HG02943 (cell line): ENCODE data around the gene LIPE.
A peak's percentile ranks its signal among the peaks of the same experiment; 100 is the strongest.

Experiments used
- ATAC-seq: cut with Tn5 transposase; IDR thresholded peaks from one replicate; pipeline ENCODE4 v1.9.1; 2021; ENCODE audit warnings: mild to moderate bottlenecking, low read depth, moderate library complexity; ENCODE audit not compliant: unreplicated experiment

Gene LIPE

GRCh38 chr19:42445948-42446347, 18.8 kb upstream of the LIPE start:
- ATAC-seq: no peak

- ATAC-seq: no peak
Observed at GRCh38 chr19:42443944-42444398, 16.8 kb upstream of the LIPE start.

GRCh38 chr19:42442833-42443232, 15.6 kb upstream of the LIPE start, which contains the start of gene CXCL17:
TSS of gene CXCL17 (minus strand) at chr19:42442946. CDS start at chr19:42442832, 114 bp downstream.
- ATAC-seq: no peak

DNA sequence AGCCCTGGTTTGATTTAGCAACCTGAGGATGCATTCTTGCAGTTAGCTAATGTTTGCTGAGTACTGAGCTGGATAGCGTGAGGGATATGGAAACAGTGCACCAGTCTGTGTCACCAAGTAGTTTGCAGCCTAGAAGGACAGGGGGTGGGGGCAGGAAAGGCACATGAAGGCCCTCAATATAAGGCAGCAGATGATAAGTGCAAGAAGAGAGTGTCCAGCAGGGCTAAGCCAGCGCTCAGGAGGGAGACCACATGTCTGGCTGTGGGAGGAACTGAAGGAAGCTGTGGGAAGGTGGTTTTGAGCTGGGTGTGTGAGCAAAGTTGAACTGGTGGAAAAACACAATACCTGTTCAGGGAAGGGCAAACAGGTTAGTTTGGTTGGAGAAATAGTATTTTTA, 13.9 kb upstream of the LIPE start:
- no peak for ATAC-seq

- ATAC-seq: no peak
Observed at GRCh38 chr19:42440357-42441048, 13.3 kb upstream of the LIPE start.

- ATAC-seq: no peak
Observed at GRCh38 chr19:42436006-42436405, 8.8 kb upstream of the LIPE start.

GRCh38 chr19:42435316-42435715, 8.1 kb upstream of the LIPE start:
- ATAC-seq: no peak

DNA sequence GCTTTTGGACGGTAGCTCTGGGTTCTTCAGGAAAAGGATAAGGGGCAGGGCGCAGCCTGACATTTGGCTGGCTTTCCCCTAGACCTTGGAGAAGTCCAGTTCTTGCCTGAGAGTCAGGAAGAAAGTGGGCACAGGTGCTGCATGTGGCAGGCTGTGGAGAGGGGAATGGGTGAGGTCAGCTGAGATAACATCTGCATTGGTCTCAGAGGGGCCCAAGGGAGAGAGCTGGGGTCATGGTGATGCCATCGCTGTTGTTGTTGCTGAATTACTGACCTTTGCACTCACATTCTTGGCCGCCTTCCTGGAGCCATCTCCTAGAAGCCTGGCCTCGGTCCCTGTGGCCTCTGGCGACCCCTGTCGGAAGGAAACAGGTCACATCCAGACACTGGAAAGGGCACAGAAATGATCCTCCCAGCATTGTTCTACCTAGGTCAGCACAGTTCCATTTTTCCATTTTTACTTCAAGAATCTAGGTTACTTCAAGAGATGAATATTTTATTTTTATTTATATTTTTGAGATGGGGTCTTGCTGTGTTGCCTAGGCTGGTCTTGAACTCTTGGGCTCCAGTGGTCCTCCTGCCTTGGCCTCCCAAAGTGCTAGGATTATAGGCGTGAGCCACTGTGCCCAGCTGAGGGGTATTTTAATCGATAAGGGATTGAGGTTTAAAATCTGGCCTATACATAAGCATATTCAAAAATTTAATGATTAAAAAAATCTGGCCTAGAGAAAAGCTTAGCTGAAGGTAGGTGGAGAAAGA, 6.5 kb upstream of the LIPE start:
- ATAC-seq: no peak

GRCh38 chr19:42431486-42431885, 4.3 kb upstream of the LIPE start:
- no peak for ATAC-seq

DNA sequence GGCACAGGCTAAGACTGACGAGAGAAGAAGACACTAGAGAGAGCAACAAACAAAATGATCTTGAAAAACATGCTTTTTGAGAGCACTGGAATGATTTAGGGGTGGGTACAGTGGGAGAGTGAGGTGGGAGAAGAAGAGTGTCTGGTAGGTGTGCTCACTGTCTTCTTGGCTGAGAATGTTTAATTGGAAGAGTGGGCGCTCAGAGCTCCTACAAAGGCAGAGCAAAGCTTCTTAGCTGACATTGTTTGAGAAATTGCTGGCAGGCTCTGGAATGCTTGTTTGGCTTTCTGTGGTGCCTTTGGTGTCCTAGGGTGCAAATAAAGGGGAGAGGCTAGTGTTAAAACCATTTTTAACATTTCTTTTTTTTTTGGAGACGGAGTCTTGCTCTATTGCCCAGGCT, 1.5 kb upstream of the LIPE start:
- no peak for ATAC-seq

GRCh38 chr19:42426643-42427042, 545 bp downstream of the LIPE start:
- ATAC-seq: no peak

DNA sequence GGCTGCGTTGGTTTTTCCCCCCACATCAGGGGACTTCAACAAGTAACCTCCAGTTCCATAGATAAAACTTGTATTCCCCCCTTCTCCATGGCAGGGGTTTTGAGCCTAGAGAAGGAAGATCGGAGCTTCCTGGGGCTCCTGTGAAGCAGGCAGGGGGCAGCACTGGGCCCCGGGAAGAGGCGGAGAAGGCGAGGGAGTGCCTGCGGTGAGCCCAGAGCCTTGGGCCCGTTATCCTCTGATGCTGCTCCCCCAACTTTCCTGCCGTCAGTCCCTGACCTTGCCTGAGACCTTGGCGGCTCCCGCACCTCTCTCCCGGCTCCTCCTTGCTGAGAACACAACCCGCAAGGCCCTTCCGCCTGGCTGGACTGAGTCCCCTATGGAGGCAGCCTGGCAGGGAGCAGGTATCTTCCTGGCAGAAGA, 2.5 kb downstream of the LIPE start:
- no peak for ATAC-seq

- no peak for ATAC-seq
Observed at GRCh38 chr19:42424345-42424707, 2.9 kb downstream of the LIPE start.

GRCh38 chr19:42423462-42424344, 3.5 kb downstream of the LIPE start:
- ATAC-seq: peak; percentile 67

DNA sequence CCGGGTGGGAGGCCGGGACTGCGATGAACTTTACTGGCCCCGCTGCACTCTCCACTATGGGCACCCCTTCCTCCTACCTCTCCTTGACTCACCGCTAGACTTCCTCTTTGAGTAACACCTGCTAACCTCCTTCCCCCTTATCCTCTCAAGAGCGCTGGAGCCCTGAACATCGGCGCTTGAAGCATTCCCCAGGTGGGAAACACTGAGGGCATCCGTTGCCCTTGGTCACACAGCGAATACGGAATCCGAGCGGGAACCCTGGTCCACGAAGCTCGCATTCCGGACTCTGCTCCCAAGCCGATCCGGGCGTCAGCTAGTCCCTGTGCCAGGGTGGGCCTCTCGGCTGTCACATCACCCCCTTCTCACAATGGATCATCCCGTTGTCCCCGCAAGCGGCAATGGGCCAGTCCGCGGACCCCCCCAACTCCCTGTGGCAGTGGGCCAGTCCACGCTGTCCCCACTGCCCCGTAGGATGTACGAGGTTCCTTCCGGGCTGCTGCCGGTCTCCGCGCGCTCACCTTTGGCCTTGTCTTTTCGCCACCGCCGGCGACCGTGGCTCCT, 4.2 kb downstream of the LIPE start:
- ATAC-seq: peak; percentile 31

GRCh38 chr19:42422092-42422900, 4.9 kb downstream of the LIPE start:
- ATAC-seq: no peak

GRCh38 chr19:42421591-42422031, 5.6 kb downstream of the LIPE start:
- ATAC-seq: no peak

DNA sequence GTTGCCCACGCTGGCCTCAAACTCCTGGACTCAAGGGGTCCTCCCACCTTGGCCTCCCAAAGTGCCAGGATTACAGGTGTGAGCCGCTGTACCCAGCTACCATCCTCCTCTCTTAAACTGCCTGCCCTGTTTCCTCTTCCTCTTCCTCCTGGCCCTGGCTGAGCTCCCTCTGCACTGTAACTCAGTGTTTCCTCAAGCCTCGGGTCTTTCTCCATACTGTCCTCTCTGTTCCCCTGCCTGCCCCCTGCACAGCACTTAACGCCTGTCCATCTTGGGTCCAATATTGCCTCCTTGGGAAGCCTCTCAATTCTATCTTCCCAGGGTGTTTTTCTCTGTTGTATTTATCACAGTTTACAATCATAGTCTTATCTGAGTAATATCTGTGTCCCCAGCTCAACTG, 6.1 kb downstream of the LIPE start:
- ATAC-seq: no peak

GRCh38 chr19:42420055-42420544, 7.1 kb downstream of the LIPE start:
- no peak for ATAC-seq

GRCh38 chr19:42419309-42419708, 7.9 kb downstream of the LIPE start:
- ATAC-seq: no peak
